Subcutaneous abdominal adipose tissue (tissue), 5 donors: ENCODE results near the gene PLLP.

ENCODE experiments used
- H3K27ac ChIP-seq: one replicate; pipeline ENCODE4 v1.7.0; 2013; ENCODE audit warnings: low read depth, mild to moderate bottlenecking, inconsistent platforms, low read length, moderate library complexity
- H3K27me3 ChIP-seq, 5 donors: one replicate each; pipeline ENCODE4 v1.7.0; 2013; ENCODE audit warnings: low read length in 5 of 5, inconsistent platforms in 1 of 5; ENCODE audit not compliant: control insufficient read depth in 5 of 5, insufficient read depth in 4 of 5
- H3K36me3 ChIP-seq, 5 donors: one replicate each; pipeline ENCODE4 v1.7.0; 2013; ENCODE audit warnings: low read length in 5 of 5; ENCODE audit not compliant: control insufficient read depth in 5 of 5, insufficient read depth in 5 of 5
- H3K4me1 ChIP-seq, 5 donors: one replicate each; pipeline ENCODE4 v1.7.0; 2013; ENCODE audit warnings: low read length in 5 of 5, mild to moderate bottlenecking in 3 of 5, moderate library complexity in 1 of 5; ENCODE audit not compliant: control insufficient read depth in 5 of 5, insufficient read depth in 5 of 5
- H3K4me3 ChIP-seq, 5 donors: one replicate each; pipeline ENCODE4 v1.7.0; 2013; ENCODE audit warnings: low read length in 5 of 5, low read depth in 1 of 5
- H3K9ac ChIP-seq, 5 donors: one replicate each; pipeline ENCODE4 v1.7.0; 2013; ENCODE audit warnings: low read length in 5 of 5, mild to moderate bottlenecking in 4 of 5, moderate library complexity in 3 of 5
- H3K9me3 ChIP-seq, 5 donors: one replicate each; pipeline ENCODE4 v1.7.0; 2013; ENCODE audit warnings: low read length in 5 of 5; ENCODE audit not compliant: control insufficient read depth in 5 of 5
- donor health status: healthy.
- donor health status: healthy.
- donor health status: healthy.
- donor health status: healthy.
- donor health status: healthy.

PLLP gene

GRCh38 chr16:57209780-57210179 lies 74.7 kb downstream of the PLLP start:
- no peak overlapping the region for H3K27ac ChIP-seq
- H3K36me3 ChIP-seq: peaks cover 41 to 77% (median 62%) of the 10 kb centered on the region in 5 donors
- no peaks in the 10 kb centered on the region for H3K27me3 ChIP-seq
- H3K4me3 ChIP-seq: no peak overlapping the region
- H3K9ac ChIP-seq: no peak overlapping the region
- H3K9me3 ChIP-seq: no peaks in the 10 kb centered on the region
- no peaks in the 10 kb centered on the region for H3K4me1 ChIP-seq

GRCh38 chr16:57208926-57209325 lies 75.5 kb downstream of the PLLP start:
- Histone ChIP-seq H3K27ac (no peak overlapping the region), H3K9ac (no peak overlapping the region), H3K4me1 (no peaks in the 10 kb centered on the region), H3K36me3 (peaks cover 35 to 73% (median 59%) of the 10 kb centered on the region in 5 donors), H3K4me3 (no peak overlapping the region), H3K9me3 (no peaks in the 10 kb centered on the region), H3K27me3 (no peaks in the 10 kb centered on the region)
